ENCODE results near the gene MAGEB6.
"Not testable (repeated sequence)": the region's sequence is repeated elsewhere in the genome, so short reads cannot be mapped to it uniquely, and the experiment has no call there.

Gene MAGEB6
- 0 reads per million in 4 experiments for total RNA-seq

GRCh38 chrX:26192204-26192603 is at the start of gene MAGEB6:
Gene MAGEB6 (plus strand): TSS chrX:26192440. CDS start chrX:26193847, 1,407 bp downstream.
- no peak for DNase-seq

GRCh38 chrX:26146024-26146423 is 46.2 kb upstream of the MAGEB6 start:
- DNase-seq = no peak

GRCh38 chrX:26160301-26160700 is 31.9 kb upstream of the MAGEB6 start, which contains the start of gene MAGEB6B:
Gene MAGEB6B (plus strand): TSS chrX:26160601. CDS start chrX:26160601, 0 bp downstream.
- no peak for DNase-seq

- no peak for DNase-seq
These were observed 11.3 kb downstream of the MAGEB6 start for GRCh38 chrX:26203561-26203960.

GRCh38 chrX:26204717-26205116 is 12.5 kb downstream of the MAGEB6 start:
- not testable (repeated sequence) for DNase-seq

- DNase-seq = no peak
These were observed 15.8 kb downstream of the MAGEB6 start for GRCh38 chrX:26208012-26208411.

GRCh38 chrX:26215869-26216268 is 23.6 kb downstream of the MAGEB6 start, which contains the start of gene MAGEB5:
Gene MAGEB5 (plus strand): TSS chrX:26216169. CDS start chrX:26217302, 1,133 bp downstream.
- DNase-seq = no peak

- no peak for DNase-seq
These were observed 27.1 kb downstream of the MAGEB6 start for GRCh38 chrX:26219351-26219750.

- DNase-seq = no peak
These were observed 41.9 kb downstream of the MAGEB6 start for GRCh38 chrX:26234177-26234576.

All from effector CD8-positive, alpha-beta T cell (primary cell).